Stimulated activated CD8-positive, alpha-beta memory T cell treated with anti-CD3 and anti-CD28 coated beads, Interleukin-2, amount 100 ng/mL, for 1 hour (primary cell): ENCODE results near the gene ZNF516.
A peak's percentile ranks its signal among the peaks of the same experiment; 100 is the strongest.

Experiments
- DNase-seq, 2 donors: peaks; one replicate each; pipeline ENCODE4 v3.0.0-alpha.2; 2020; ENCODE audit warnings: low read depth in 2 of 2

Gene ZNF516

DNA sequence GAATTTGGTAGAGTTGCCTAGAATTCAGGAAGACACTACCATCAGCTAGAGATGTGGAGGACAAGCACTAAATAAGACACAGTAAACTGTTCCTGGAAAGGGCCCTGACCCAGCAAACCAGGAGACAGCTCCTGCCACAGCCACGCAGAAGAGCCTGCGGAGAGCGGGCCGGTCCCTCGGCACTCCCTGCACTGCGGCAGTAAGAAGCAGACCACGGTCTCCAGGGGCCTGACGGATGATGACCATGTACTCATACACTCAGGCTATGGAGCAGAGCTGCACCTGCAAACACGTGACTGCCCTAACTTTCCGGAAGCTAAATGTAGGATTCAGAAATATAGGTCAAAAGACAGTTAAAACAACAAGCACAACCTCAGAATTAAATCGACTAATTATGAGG is 72.9 kb downstream of the ZNF516 start:
- no peak for DNase-seq

GRCh38 chr18:76421685-76422078 is 73.4 kb downstream of the ZNF516 start:
- DNase-seq: no peak

GRCh38 chr18:76420898-76421684 is 74.0 kb downstream of the ZNF516 start:
- no peak for DNase-seq

DNA sequence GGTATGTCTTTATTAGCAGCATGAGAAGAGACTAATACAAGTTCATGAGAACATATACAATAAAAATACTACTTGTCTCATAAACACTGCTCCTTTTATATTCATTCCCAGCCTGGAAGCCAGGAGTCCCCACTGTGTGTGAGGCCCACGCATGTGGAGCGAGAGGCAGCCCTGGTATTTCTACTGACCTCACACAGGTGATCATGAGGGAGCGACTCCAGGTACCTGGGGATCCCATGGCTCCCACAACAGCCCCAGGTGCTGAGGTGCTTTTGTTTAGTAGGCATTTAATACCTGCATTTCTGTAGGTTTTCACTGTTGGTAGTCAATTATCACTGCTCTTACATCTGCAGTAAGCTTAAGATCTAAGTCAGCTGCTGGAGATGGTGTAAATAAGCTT is 75.2 kb downstream of the ZNF516 start:
- no peak for DNase-seq

- DNase-seq: no peak
Observed at GRCh38 chr18:76416911-76417310, 78.1 kb downstream of the ZNF516 start.

DNA sequence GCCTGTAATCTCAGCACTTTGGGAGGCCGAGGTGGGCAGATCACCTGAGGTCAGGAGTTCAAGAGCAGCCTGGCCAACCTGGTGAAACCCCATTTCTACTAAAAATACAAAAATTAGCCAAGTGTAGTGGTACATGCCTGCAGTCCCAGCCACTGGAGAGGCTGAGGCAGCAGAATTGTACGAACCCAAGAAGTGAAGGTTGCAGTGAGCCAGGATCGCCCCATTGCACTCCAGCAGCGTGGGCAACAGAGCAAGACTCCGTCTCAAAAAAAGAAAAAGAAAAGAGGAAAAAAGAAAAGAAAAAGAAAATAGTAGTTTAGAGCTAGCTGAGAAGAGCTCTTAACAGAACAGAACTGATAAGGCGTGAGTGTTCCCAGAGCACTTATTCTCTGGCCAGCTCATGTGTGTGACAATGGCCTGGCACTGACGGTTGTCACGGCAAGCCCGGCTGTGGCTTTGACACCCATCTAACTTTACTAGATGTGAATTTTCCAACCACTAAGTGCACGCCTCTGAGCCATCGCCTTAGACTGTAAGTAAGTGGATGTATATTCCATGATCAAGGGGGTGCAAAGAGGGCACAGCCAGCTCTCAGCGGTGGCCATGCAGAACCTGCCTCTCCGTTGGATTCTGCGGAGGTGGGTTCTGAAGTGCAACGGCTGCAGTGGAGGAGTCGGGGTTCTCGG is 80.0 kb downstream of the ZNF516 start:
- no peak for DNase-seq

- no peak for DNase-seq
Observed at GRCh38 chr18:76412818-76413565, 82.0 kb downstream of the ZNF516 start.

DNA sequence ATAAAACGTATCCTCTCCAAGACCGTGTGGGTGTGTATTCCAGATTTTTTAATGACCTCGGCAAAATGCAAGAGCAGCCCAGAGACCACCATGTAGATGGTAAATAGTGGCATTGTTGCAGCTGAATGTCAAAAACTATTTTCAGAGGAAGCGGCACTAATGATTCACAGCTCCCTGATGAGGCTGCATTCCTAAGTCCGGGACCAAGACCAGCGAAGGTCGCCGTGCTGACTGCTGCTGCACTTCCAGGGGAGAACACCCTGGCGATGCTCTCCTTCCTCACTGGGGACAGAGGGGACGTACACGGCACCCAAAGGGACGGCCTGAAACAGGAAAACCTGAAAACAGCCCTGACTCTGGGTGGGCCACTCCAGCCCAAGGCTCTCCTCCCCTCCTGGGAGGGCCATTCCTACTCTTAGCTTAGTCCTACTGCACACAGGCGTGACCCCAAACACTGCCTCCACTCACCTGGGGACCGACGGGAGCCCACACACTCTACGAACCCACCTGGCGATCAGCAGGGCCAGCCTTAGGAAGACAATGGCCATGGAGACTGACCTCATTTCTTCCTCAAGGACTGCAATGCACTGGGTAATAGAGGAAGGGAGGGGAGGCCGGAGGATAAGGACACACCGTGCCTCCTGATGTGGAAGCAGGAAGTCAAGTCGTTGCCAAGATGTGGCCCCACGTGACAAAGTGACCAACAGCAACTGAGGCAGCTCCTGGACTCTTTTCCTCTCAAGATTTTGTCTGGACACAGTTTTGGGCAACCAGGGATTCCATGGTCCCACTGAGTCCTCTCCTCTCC is 82.8 kb downstream of the ZNF516 start:
- no peak for DNase-seq

GRCh38 chr18:76410660-76411417 is 84.2 kb downstream of the ZNF516 start:
- no peak for DNase-seq

DNA sequence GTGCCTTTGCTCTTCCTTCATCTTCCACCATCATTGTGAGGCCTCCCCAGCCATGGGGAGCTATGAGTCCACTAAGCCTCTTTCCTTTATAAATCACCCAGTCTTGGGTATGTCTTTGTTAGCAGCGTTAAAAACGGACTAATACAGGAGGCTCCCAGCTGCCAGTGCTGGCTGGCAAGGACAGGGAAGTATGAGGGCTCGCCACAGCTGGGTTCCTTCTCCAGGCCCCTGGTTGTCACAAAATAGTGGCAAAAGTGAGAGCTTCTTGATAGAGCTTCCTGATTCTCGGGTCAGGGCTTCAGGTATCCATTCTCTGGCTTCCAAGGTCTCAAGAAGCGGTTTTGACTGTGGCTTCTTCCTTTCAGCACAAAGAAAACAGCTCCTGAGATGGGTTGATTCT is 85.0 kb downstream of the ZNF516 start:
- DNase-seq: no peak

DNA sequence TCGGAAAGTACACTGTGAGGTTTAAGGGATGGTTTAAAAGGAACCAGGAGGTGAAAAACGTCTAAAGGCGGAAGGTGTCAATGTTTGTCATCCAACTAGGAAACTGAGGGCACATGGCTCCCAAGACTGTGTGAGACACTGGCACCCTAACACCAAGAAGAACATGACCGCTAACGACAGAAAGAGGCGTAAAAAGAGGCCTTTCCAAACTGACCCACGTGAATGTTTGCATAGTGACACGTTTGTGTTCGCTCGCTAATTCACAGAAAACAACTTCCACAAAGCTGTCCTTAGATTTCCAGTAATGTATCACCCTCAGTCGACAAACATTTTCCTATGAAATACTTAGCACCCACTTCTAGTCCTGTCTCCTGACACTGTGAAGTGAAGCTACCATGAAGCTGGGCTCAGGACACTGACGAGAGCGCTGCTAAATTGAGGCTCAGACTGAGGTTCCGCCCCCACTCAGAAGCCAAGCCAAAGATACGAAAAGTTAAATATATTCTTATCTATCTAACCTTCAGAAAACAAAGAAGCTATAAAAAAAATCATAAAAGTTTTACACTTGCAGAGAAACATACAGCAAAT is 86.5 kb downstream of the ZNF516 start:
- DNase-seq: no peak

DNA sequence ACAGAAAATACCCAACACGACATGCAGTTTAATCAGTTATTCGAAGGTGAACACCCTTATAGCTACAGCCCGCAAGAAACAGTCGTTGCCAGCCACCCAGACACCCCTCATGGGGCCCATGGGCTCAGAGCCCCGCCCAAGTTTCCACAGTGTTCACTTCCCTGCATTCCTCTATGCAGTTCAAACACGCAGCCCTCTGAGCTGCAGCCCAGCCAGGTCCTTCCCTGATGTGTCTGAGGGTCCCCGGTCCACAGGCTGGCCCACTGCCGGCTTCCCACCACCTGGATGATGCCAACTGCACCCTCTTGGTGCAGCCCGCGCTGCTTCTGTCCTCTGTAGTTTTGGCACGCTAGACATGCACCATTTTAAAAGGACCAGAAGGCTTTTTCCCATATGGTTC is 87.4 kb downstream of the ZNF516 start:
- no peak for DNase-seq

DNA sequence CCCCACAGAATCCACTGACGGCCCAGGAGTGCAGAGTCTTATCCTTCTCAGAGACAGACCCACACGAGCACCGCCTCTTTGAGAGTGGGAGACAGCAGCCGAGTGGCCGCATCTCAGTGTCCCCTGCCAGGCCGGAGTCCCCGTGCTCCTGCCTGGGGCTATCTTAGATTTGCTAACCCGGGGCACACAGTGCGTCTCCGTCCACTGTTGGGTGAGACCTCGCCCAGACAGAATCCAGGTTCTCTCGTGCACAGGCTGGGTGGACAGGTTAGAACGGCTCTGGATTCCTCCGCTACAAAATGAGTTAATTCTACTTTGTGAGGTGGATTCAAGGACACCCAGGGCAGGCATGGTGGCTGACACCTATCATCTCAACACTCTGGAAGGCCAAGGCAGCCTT is 88.3 kb downstream of the ZNF516 start:
- DNase-seq: no peak

GRCh38 chr18:76405681-76406356 is 89.2 kb downstream of the ZNF516 start:
- DNase-seq: peak in 1 of 2 donors; percentile 14

DNA sequence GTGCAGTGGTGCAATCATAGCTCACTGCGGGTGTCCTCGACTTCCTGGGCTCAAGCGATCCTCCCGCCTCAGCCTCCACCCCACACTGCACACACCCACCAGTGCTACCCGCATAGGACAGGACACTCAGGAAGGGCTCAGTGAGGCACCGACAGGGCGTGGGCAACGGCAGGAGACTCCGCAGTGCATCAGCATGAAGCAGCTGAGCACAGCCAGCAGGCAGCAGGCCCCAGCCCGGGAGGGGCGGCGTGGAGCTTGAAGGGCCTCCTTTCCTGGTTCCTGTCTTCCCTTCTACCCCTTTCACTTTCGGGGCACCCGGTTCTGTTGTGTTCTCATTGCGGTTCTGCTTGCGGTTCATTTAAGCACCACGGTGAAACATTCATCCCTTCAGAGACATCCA is 89.8 kb downstream of the ZNF516 start:
- no peak for DNase-seq

GRCh38 chr18:76404345-76404831 is 90.7 kb downstream of the ZNF516 start:
- no peak for DNase-seq

DNA sequence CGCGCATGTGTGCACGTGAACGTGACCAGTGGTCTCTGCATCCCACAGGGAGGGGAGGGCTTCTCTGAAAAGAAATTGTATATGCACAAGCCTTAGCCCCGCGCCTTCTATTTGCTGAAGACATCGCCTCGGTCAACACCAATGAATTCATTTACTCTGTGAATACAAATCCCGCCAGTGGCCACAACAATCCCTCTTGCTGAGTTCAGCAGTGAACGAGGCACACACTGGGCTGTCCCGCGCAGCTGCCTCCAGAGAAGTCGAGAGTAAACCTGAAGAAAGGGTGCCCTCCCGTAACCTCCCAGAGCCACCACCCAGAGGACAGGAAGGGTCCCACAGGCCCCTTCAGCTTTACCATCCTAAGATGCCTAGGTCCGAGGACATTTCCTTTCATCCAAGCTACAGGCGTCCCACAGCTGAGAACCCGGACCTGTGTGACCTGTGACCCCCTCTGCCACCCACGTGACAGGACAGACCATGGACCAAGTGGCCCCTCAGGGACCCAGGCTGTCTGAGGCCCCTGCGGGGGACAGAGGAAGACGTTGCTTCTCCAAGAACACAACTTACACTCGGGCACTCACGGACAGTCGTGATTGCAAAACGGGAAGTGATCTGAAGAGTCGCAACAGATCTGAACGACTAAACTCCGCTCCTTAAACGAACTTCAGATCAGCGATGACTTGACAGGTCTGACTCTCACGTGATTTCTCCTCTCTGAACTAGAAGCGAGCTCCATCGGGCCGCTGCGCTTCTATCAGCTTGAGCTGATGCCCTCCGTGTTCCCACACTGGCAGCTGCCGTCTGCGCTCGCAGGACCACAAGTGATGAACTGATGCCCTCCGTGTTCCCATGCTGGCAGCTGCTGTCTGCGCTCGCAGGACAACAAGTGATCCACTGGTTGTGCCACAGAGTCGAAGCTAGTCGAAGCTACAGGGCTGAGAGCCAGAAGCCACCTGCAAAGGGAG is 92.7 kb downstream of the ZNF516 start:
- DNase-seq: no peak

DNA sequence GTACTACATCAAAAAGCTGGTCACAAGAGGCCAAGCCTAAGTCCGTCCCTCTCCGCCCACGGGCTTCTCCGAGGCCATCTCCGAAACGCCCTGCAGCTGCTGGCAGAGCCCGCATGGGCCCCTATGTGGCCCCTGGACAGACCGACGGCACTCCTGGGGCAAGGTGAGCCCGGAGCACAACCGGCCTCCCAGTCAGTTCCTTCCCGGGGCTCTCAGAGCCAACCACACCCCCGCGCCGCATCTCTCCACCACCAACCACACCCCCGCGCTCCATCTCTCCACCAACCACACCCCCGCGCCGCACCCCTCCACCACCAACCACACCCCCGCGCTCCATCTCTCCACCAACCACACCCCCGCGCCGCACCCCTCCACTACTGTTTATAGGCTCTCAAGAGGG is 93.5 kb downstream of the ZNF516 start:
- no peak for DNase-seq
